Measurements from ENCODE around the gene ACSS3. TPM values are rescaled to one million over a fixed set of nuclear protein-coding genes. Genes with fewer than 3 reads are reported as not detected.
"Not testable (repeated sequence)": the region's sequence is repeated elsewhere in the genome, so short reads cannot be mapped to it uniquely, and the experiment has no call there.

ACSS3 gene
- total RNA-seq, 6 experiments from 2014 or later, result 39.7 to 112 (median 56.5) TPM

DNA sequence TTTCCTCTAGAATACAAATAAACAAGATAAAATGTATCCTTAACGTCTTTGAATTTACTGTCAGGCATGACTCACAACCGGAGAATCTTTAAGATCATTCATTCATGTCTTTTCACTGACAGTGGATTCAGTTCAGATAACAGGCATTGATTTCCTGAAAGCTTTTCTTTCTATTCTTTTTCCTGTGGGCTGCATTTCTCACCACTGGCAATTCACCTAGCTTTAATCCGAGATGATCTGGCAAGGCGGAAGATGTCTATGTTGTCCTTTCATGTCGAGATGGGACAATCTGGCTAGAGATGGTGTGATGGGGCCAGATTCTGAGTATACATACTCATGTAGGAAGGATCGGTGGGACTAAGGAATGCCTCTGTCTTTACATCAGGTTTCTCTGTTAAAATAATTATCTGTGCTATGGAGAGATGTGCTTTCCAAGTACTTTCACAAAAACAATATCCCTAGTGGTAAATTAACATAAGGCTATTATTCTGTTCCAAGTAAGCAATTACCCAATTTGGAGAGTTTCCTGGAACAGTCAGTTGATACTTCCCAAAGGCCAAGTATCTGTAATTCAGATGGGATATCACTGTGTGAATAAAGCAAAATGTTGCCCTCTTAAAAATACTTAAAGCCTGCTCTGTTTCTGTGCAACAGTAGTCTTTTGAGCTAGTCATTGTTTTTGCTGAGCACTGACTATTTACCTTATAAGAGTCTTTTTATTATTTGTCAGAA is 17.8 kb downstream of the ACSS3 start:
- 75% methylated on average over 6 of the region's 6 CpGs for WGBS (ENCODE audit: insufficient coverage, low coverage, low lambda C conversion rate, missing lambda C conversion rate)
- Histone ChIP-seq H3K4me1 (peaks cover 0 to 13% (median 0%) of the 10 kb centered on the region in 4 donors), H3K27me3 (no peaks in the 10 kb centered on the region), H3K27ac (no peak overlapping the region), H3K9me3 (no peaks in the 10 kb centered on the region), H3K4me3 (no peak overlapping the region), H3K36me3 (no peaks in the 10 kb centered on the region)
- DNase-seq (no peak), ATAC-seq (peak in 3 of 4 donors; percentile 54 to 72 (median 70))
- no peak for TF ChIP-seq CTCF (IDR thresholded peaks at IDR 0.05)
- TF ChIP-seq POLR2A (IDR thresholded peaks at IDR 0.05), result no peak
- intact Hi-C loops (cut with DNase I), result no loop called here

GRCh38 chr12:81105687-81106086 is 27.8 kb downstream of the ACSS3 start:
- DNase-seq (no peak), ATAC-seq (no peak)
- Histone ChIP-seq H3K27me3 (no peaks in the 10 kb centered on the region), H3K4me3 (no peak overlapping the region), H3K4me1 (no peaks in the 10 kb centered on the region), H3K27ac (no peak overlapping the region), H3K9me3 (no peaks in the 10 kb centered on the region), H3K36me3 (peaks cover 0 to 5% (median 0%) of the 10 kb centered on the region in 4 donors)
- intact Hi-C loops (cut with DNase I), result no loop called here
- TF ChIP-seq POLR2A (IDR thresholded peaks at IDR 0.05), result no peak
- no peak for TF ChIP-seq CTCF (IDR thresholded peaks at IDR 0.05)

GRCh38 chr12:81114226-81114625 is 36.3 kb downstream of the ACSS3 start:
- DNase-seq (no peak), ATAC-seq (no peak)
- H3K36me3 ChIP-seq, result peaks cover 0 to 5% (median 0%) of the 10 kb centered on the region in 4 donors
- H3K27ac ChIP-seq, result no peak overlapping the region
- no peaks in the 10 kb centered on the region for H3K27me3 ChIP-seq
- H3K9me3 ChIP-seq, result no peaks in the 10 kb centered on the region
- H3K4me1 ChIP-seq, result no peaks in the 10 kb centered on the region
- no peak overlapping the region for H3K4me3 ChIP-seq
- TF ChIP-seq POLR2A (IDR thresholded peaks at IDR 0.05) (no peak), CTCF (IDR thresholded peaks at IDR 0.05) (no peak)
- intact Hi-C loops (cut with DNase I), result no loop called here

DNA sequence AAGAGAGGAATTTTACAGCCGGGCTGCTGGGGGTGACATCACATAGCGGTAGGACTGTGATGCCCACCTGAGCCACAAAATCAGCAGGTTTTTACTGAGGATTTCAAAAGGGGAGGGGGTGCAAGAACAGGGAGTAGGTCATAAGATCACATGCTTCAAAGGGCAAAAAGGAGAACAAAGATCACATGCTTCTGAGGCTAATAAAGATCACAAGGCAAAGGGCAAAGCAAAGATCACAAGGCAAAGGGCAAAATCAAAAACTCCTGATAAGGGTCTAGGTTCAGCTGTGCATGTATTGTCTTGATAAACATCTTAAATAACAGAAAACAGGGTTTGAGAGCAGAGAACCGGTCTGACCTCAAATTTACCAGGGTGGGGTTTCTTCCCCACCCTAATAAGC is 41.2 kb downstream of the ACSS3 start:
- H3K36me3 ChIP-seq; intact Hi-C loops (cut with DNase I): not testable (repeated sequence)

DNA sequence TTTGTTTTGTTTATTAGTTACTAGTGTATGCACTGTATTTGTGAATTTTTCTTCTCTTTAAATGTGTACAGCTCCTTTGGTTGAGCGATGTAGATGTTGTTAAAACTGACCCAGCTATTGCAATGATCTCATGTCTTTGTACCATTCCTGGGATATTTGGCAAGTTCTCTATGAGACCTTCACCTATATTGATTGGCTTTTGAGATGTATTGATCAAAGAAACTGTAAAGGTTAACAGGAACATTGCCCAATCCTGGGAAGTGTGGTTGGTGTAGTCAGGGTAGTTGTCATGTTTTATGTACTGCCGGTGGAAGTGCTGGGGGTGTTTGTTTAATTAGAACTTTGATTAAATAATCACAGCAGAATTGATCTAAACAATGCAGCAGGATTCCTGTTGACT is 43.1 kb downstream of the ACSS3 start:
- no peak for DNase-seq
- H3K27me3 ChIP-seq, result no peaks in the 10 kb centered on the region
- H3K4me3 ChIP-seq, result no peak overlapping the region
- H3K36me3 ChIP-seq, result no peaks in the 10 kb centered on the region
- intact Hi-C loops (cut with DNase I), result no loop called here
- H3K9me3 ChIP-seq, result no peaks in the 10 kb centered on the region
- no peak for TF ChIP-seq POLR2A (IDR thresholded peaks at IDR 0.05)
- no peak for TF ChIP-seq CTCF (IDR thresholded peaks at IDR 0.05)
- H3K4me1 ChIP-seq, result peaks cover 0 to 10% (median 0%) of the 10 kb centered on the region in 4 donors
- peak; percentile 81 to 98 (median 92) for ATAC-seq
- WGBS (ENCODE audit: insufficient coverage, low coverage, low lambda C conversion rate, missing lambda C conversion rate), result 22% methylated on average over 2 of the region's 2 CpGs
- H3K27ac ChIP-seq, result peak overlapping the region in 1 of 3 donors; percentile 38

More for the DNA sequence above, 41.2 kb downstream of the ACSS3 start:
- H3K4me1 ChIP-seq, H3K9me3 ChIP-seq, DNase-seq, H3K27ac ChIP-seq, ATAC-seq, H3K4me3 ChIP-seq, H3K27me3 ChIP-seq: not testable (repeated sequence)
- WGBS (ENCODE audit: insufficient coverage, low coverage, low lambda C conversion rate, missing lambda C conversion rate), result 94% methylated on average over 2 of the region's 3 CpGs
